Spleen (tissue), 11 donors: ENCODE results near the gene CYBA. TPM values are rescaled to one million over a fixed set of nuclear protein-coding genes. Genes with fewer than 3 reads are reported as not detected.

Experiments
- DNase-seq: peaks from one replicate; pipeline ENCODE4 v3.0.0-alpha.2; 2020
- H3K27ac ChIP-seq, 8 donors: fragments of 200-600 bp; sonication (generic) in 7 of 8; 1 replicate in 4 of 8; 2 replicates in 4 of 8; pipeline versions ENCODE4 v1.5.0 to v1.8.0; 2016 to 2021; ENCODE audit warnings: inconsistent platforms in 4 of 8, mild to moderate bottlenecking in 4 of 8, moderate library complexity in 1 of 8
- H3K27me3 ChIP-seq, 7 donors: fragments of 200-600 bp; sonication (generic) in 6 of 7; replicated peaks in 1 of 7; 1 replicate in 4 of 7; 2 replicates in 3 of 7; pipeline versions ENCODE4 v1.5.0 to v1.8.0; 2016 to 2021; ENCODE audit warnings: inconsistent platforms in 3 of 7, mild to moderate bottlenecking in 1 of 7
- H3K36me3 ChIP-seq, 6 donors: fragments of 200-600 bp; sonication (generic) in 5 of 6; 1 replicate in 4 of 6; 2 replicates in 2 of 6; pipeline versions ENCODE4 v1.5.0 to v1.8.0; 2016 to 2021; ENCODE audit warnings: inconsistent platforms in 2 of 6
- H3K4me1 ChIP-seq, 6 donors: fragments of 200-600 bp; sonication (generic) in 5 of 6; 1 replicate in 3 of 6; 2 replicates in 3 of 6; pipeline versions ENCODE4 v1.5.0 to v1.8.0; 2016 to 2021; ENCODE audit warnings: inconsistent platforms in 3 of 6
- H3K4me3 ChIP-seq, 8 donors: fragments of 200-600 bp; sonication (generic) in 7 of 8; 1 replicate in 4 of 8; 2 replicates in 4 of 8; pipeline versions ENCODE4 v1.5.0 to v1.8.0; 2016 to 2021; ENCODE audit warnings: inconsistent platforms in 4 of 8, mild to moderate bottlenecking in 4 of 8, moderate library complexity in 2 of 8
- H3K9me3 ChIP-seq, 8 donors: fragments of 200-600 bp; sonication (generic) in 7 of 8; 1 replicate in 4 of 8; 2 replicates in 4 of 8; pipeline versions ENCODE4 v1.5.0 to v1.8.0; 2016 to 2021; ENCODE audit warnings: inconsistent platforms in 4 of 8
- CTCF ChIP-seq, 11 experiments: fragments of 200-600 bp in 7 of 11; fragments of 450-650 bp in 4 of 11; sonication (generic) in 4 of 11; IDR thresholded peaks in 8 of 11; conservative IDR thresholded peaks in 3 of 11; 1 replicate in 7 of 11; 2 replicates in 4 of 11; pipeline versions ENCODE4 v1.4.0 to v1.8.0; 2016 to 2021; ENCODE audit warnings: antibody characterized with exemption in 11 of 11, inconsistent platforms in 4 of 11, mild to moderate bottlenecking in 1 of 11
- POLR2A ChIP-seq, 3 donors: fragments of 450-650 bp; IDR thresholded peaks; one replicate each; pipeline ENCODE4 v1.5.1; 2017; ENCODE audit warnings: antibody characterized with exemption in 3 of 3, mild to moderate bottlenecking in 1 of 3
- POLR2AphosphoS5 ChIP-seq, 3 donors: sonication (generic); formaldehyde crosslinking; IDR thresholded peaks; one replicate each; pipeline ENCODE4 v1.5.1; 2017; ENCODE audit warnings: antibody characterized with exemption in 3 of 3
- WGBS, 5 donors: extraction: QIAGEN DNeasy Blood & Tissue Kit in 3 of 5; methylation state at CpG; one replicate each; pipeline versions ENCODE4 v1.1.5 to v1.1.7; 2013 to 2018; 5-methylcytosine and 5-hydroxymethylcytosine counted together
- intact Hi-C: fragments of 100-400 bp; cut with DNase I; formaldehyde crosslinking; loops from one replicate; pipeline ENCODE4 v1.15.0; 2023; ENCODE audit warnings: low total_unique reads
- polyA plus RNA-seq, 3 donors: library from polyadenylated mRNA; stranded (reverse); fragments of 200-250 nt; gene quantifications; one replicate each; pipeline ENCODE4 v1.2.1, GENCODE V29; 2013
- total RNA-seq, 7 donors: library from RNA; depleted of rRNA in 3 of 7; stranded (reverse); fragments of >200 nt in 3 of 7; fragmentation: NEBNext Ultra II Directional in 4 of 7; extraction: Animal tissue kit (Norgen Biotek cat#: 25700) in 4 of 7; gene quantifications; one replicate each; pipeline versions ENCODE4 v1.1.0 to v1.2.1, GENCODE V29; 2016 to 2021
- donor health status: healthy with polysubstance abuse.
- donor health status: DM: no; HTN: no; CAD: no; lungs with moderate emphysema.
- donor health status: DM: no; HTN: no; CAD: no.
- donor health status: Bipolar disorder and iron deficiency.
- donor health status: healthy.
- donor health status: DM: no; HTN: no; CAD: no.
- donor health status: DM: yes; HTN: yes; CAD: no.

CYBA gene
- total and polyA plus RNA-seq, 10 donors: 557 to 925 (median 644) TPM

DNA sequence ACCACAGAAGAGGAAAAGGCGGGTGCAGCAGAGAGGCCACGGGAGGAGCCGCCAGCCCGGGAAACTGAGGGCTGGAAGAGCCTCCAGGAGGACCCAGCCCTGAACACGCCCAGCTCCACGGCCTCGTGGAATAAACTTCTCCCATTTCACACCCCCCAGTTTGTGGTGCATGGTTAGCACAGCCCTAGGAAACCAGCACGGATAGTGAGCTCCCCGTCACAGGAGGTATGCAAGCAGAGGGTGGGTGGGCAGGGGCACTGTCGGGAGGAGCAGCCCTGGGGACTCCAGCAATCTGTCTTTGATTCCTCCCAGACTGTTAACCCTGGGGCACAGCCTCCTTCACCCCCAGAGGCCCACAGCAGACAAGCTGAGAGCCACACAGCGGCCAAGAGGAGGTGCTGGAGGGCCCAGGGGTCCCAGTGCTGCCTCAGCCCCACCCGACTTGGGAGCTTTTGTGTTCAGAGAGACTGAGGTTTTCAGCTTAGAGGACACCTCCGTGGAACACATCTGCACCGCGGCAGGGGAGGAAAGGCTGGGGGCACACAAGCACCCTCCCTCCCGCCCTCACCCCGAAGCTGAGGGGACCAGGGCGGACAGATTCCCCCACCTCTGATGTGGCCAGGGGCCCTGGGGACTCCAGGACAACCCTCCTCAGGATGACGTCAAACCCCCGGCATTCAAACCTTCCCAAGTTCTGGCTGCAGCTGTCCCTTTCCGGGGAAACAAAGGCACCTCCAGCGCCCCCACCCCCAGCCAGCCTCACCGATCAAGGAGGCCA is 14.2 kb downstream of the CYBA start:
- Histone ChIP-seq H3K4me3 (no peak overlapping the region), H3K9me3 (no peaks in the 10 kb centered on the region), H3K27ac (peak overlapping the region in 5 of 8 donors; percentile 18 to 94 (median 46)), H3K36me3 (peaks cover 0 to 18% (median 10%) of the 10 kb centered on the region in 6 donors), H3K27me3 (peaks cover 0 to 48% (median 35%) of the 10 kb centered on the region in 7 donors), H3K4me1 (peaks cover 7 to 91% (median 65%) of the 10 kb centered on the region in 6 donors)
- peak; percentile 83 for DNase-seq
- TF ChIP-seq POLR2AphosphoS5 (IDR thresholded peaks at IDR 0.05): no peak
- no peak for TF ChIP-seq CTCF (IDR thresholded peaks at IDR 0.05 in 8 of 11, conservative IDR thresholded peaks at IDR 0.05 in 3 of 11)
- no peak for TF ChIP-seq POLR2A (IDR thresholded peaks at IDR 0.05)
- intact Hi-C loops: no loop called here
- 57 to 71% (median 66%) methylated on average over 16 to 23 of the region's 23 CpGs for WGBS, 5 donors

- H3K27me3 ChIP-seq: peaks cover 0 to 47% (median 31%) of the 10 kb centered on the region in 7 donors
- peak overlapping the region in 3 of 8 donors; percentile 89 to 94 (median 90) for H3K27ac ChIP-seq
- H3K4me1 ChIP-seq: peaks cover 7 to 89% (median 61%) of the 10 kb centered on the region in 6 donors
- H3K36me3 ChIP-seq: peaks cover 0 to 27% (median 18%) of the 10 kb centered on the region in 6 donors
- H3K4me3 ChIP-seq: no peak overlapping the region
- WGBS, 5 donors: 78 to 90% (median 88%) methylated on average over 15 to 17 of the region's 17 CpGs
- DNase-seq: peak; percentile 75
- intact Hi-C loops: no loop called here
- TF ChIP-seq POLR2AphosphoS5 (IDR thresholded peaks at IDR 0.05) (peak in 1 of 3 donors; percentile 13), CTCF (IDR thresholded peaks at IDR 0.05 in 8 of 11, conservative IDR thresholded peaks at IDR 0.05 in 3 of 11) (no peak)
- H3K9me3 ChIP-seq: no peaks in the 10 kb centered on the region
Measured at GRCh38 chr16:88635671-88636319, 15.1 kb downstream of the CYBA start.

GRCh38 chr16:88634994-88635670 is 15.7 kb downstream of the CYBA start:
- intact Hi-C loops: no loop called here
- TF ChIP-seq POLR2AphosphoS5 (IDR thresholded peaks at IDR 0.05): no peak
- no peak for TF ChIP-seq CTCF (IDR thresholded peaks at IDR 0.05 in 8 of 11, conservative IDR thresholded peaks at IDR 0.05 in 3 of 11)
- TF ChIP-seq POLR2A (IDR thresholded peaks at IDR 0.05): no peak
- Histone ChIP-seq H3K4me3 (peak overlapping the region; percentile 52 to 76 (median 63)), H3K36me3 (peaks cover 0 to 34% (median 25%) of the 10 kb centered on the region in 6 donors), H3K9me3 (no peaks in the 10 kb centered on the region), H3K4me1 (peaks cover 7 to 82% (median 55%) of the 10 kb centered on the region in 6 donors), H3K27me3 (peaks cover 0 to 40% (median 24%) of the 10 kb centered on the region in 7 donors), H3K27ac (peak overlapping the region; percentile 53 to 94 (median 86))
- DNase-seq: peak; percentile 82
- WGBS, 5 donors: 28 to 41% (median 34%) methylated on average over 25 to 28 of the region's 28 CpGs
